CD4-positive, alpha-beta T cell treated with Interleukin-10 for 1 hour (primary cell): ENCODE measurements around the gene MOV10.
A peak's percentile ranks its signal among the peaks of the same experiment; 100 is the strongest.
"Not testable (repeated sequence)": the region's sequence is repeated elsewhere in the genome, so short reads cannot be mapped to it uniquely, and the experiment has no call there.

Experiments
- DNase-seq: peaks from one replicate; pipeline ENCODE4 v3.0.0-alpha.2; 2020

MOV10 gene

GRCh38 chr1:112714313-112715263 lies 40.1 kb downstream of the MOV10 start:
- no peak for DNase-seq

DNA sequence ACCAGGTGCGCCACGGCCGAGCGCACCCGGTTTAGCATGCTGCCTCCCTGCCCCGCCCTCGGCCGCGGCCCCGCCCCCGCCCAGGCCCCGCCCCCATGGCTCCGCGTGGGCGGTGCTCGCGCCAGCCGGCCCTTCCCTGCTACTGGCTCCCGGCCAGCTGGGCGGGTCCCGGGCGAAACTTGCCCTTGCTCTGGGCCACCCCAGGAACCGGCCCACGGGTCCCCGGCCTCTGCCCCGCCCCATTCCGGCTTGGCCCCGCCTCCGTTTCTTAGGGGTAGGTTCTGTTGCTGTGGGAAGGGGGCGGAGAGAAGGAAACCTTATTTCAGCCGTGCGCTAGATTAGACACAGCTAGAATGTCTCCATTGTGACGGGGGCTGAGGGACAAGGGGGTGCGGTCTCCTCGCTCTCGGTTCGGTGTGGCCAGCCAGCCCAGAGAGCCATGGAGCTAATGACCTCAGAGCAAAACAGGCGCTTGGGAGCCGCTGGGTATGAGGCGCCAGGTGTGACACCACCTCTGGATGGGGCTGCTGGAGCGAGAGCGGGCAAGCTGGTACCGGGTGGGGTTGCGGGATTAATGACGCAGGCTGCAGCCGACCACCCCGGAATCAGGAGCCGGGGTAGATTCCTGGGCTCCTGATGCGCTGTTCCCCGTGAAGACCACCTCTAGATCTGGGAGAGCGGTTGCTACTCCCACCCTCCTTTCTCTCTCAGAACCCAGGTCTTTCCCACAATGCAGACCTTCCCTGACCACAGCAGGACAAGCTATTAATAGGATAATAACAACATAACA lies 41.0 kb downstream of the MOV10 start, which contains the start of gene PPM1J:
PPM1J (minus strand) TSS at position 69 of the 790 bp plus-strand sequence; CDS start at position 38, 31 bp downstream.
- DNase-seq = peak; percentile 99

DNA sequence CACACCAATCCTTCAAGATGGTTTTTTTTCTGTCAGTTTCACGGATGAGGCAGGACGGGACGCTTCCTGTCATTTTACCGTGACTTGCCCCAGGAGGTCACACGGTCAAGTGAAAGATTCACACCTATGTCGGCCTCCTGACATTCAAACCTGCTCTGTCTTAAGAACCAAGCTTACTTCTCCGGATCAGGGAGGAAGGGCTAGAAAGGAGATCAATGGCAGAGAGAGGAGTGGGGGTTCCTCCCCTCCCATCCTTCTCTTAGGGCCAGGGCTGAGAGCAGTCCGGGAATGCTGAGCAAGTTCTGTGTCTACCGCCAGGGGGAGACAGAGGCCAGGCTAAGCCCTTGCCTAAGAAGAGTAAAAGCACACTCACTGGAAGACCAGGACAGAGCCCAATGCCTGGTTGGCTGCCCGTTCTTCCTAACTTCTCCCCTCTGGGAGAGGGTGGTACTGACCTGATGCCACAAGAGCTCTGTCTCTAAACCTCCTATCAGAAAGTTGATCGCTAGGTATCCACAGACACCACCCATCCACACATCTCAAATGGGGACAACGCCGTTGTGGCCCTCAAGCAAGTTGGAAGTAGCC lies 41.8 kb downstream of the MOV10 start:
- DNase-seq = peak; percentile 83

DNA sequence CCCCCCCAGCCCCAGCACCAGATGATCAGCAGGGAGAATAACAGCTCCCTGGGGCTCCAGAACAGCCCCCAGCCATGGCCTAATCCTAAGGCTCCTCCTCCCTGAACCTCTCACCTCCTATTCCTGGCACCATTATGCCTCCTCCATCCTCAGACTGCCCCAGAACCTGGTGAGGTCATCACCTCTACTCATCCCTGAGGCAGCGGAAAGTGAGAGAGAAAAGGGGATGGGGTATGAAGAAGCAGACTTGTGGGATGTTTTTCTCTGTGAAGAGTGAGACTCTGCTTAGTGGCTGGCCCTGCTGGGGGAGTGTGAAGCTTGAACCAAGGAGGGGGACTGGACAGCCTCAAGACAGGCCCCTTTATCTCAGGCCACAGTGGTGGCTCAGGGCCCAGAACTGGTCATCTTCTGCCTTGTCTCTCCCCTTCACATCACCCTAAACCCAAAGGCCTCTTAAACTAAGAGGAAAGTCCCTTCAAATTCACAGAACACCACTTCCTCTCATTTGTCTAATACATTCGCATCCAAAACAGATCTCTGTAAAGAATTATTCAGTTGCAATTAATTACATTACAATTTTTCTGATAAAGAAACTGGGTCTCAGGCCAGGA lies 42.9 kb downstream of the MOV10 start:
- no peak for DNase-seq

GRCh38 chr1:112718691-112719418 lies 44.4 kb downstream of the MOV10 start:
- DNase-seq = peak; percentile 76

- no peak for DNase-seq
Observed at GRCh38 chr1:112719706-112720105, 45.2 kb downstream of the MOV10 start.

DNA sequence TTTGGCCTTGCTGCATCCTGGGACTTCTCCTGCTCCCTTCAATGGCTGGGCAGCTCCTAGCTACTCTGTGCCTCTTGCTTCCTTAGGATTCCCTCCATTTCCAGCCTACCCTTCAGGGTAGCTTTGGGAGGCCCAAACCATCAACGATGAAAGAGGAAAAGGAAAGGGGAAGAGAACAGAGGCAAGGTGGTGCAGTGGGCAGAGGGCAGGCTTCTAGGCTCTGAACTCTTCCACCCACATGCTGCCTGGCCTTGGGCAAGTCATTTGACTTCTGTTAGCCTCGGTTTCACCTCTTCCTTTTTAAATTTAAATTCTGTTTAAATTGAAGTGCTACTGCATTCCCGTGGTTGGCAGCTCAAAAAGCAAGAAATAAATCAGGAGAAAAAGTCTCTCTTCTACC lies 46.3 kb downstream of the MOV10 start:
- no peak for DNase-seq

GRCh38 chr1:112721294-112721693 lies 46.8 kb downstream of the MOV10 start:
- not testable (repeated sequence) for DNase-seq

GRCh38 chr1:112721966-112722524 lies 47.6 kb downstream of the MOV10 start:
- DNase-seq = no peak

- no peak for DNase-seq
Observed at GRCh38 chr1:112722601-112723510, 48.4 kb downstream of the MOV10 start.

DNA sequence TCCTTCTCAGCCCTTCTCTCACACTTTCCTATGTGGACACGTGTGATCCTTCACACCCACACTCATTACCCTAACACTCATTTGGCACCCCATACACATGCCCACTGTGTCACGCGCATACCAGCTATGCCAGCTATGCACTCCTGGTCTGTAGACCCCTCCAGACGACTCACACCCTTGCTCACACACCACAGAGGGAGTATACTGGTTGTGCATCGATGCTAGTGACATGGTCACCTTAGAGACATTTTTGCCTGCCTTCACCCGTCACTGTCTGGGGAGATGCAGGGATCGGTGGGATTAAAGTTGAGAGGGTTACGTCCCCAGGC lies 49.0 kb downstream of the MOV10 start:
- no peak for DNase-seq

DNA sequence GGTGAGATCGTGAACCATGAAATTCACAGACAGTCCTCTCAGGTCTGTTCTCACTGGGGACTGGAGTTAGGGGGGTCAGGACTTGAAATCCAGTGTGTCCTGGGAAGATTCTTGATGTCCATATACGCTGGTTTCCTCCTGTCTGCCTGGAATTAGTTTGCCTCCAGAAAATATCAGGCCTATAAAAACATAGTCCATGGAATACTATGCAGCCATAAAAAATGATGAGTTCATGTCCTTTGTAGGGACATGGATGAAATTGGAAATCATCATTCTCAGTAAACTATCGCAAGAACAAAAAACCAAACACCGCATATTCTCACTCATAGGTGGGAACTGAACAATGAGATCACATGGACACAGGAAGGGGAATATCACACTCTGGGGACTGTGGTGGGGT lies 49.8 kb downstream of the MOV10 start:
- DNase-seq = not testable (repeated sequence)

DNA sequence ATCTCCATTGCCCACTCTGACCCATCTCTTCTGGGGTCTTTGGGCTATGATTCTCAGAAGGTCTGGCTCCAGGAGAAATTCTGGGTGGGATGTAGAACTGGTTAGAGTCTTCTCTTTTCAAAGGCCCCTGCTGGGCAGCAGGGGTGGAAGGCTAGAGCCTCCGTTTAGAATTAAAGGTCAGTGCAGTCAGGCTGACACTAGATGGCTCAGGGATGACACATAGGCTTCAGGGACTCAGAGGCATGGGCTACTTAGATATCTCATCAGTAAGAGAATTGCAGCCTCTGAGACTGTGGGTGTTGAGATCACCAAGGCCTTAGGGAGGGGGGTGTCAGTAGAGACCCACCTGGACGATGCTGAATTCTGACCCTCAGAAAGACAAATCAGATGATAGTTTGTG lies 53.3 kb downstream of the MOV10 start:
- DNase-seq = no peak

DNA sequence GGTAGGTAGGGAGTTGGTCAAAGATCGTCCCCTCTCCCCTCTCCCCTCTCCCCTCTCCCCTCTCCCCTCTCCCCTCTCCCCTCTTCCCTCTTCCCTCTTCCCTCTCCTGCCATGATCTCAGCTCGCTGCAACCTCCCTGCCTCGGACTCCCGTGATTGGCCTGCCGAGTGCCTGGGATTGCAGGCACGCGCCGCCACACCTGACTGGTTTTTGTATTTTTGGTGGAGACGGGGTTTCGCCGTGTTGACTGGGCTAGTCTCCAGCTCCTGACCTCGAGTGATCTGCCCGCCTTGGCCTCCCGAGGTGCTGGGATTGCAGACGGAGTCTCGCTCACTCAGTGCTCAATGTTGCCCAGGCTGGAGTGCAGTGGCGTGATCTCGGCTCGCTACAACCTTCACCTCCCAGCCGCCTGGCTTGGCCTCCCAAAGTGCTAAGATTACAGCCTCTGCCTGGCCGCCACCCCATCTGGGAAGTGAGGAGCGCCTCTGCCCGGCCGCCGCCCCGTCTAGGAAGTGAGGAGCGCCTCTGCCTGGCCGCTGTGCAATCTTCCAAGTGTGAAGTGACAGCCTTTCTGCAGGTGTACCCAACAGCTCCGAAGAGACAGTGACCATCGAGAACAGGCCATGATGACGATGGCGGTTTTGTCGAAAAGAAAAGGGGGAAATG lies 54.0 kb downstream of the MOV10 start:
- DNase-seq = not testable (repeated sequence)

GRCh38 chr1:112729011-112729410 lies 54.6 kb downstream of the MOV10 start:
- DNase-seq = not testable (repeated sequence)

GRCh38 chr1:112729909-112730308 lies 55.5 kb downstream of the MOV10 start:
- no peak for DNase-seq

GRCh38 chr1:112731451-112731850 lies 57.0 kb downstream of the MOV10 start:
- no peak for DNase-seq

GRCh38 chr1:112735752-112736151 lies 61.3 kb downstream of the MOV10 start:
- no peak for DNase-seq

GRCh38 chr1:112737573-112737972 lies 63.1 kb downstream of the MOV10 start:
- no peak for DNase-seq
